ENCODE measurements around the gene ELOVL6. TPM values are rescaled to one million over a fixed set of nuclear protein-coding genes. Genes with fewer than 3 reads are reported as not detected.
"Not testable (repeated sequence)": the region's sequence is repeated elsewhere in the genome, so short reads cannot be mapped to it uniquely, and the experiment has no call there.

Gene ELOVL6
- total and polyA plus RNA-seq, 11 donors, result 0.50 to 22.4 (median 2.9) TPM

DNA sequence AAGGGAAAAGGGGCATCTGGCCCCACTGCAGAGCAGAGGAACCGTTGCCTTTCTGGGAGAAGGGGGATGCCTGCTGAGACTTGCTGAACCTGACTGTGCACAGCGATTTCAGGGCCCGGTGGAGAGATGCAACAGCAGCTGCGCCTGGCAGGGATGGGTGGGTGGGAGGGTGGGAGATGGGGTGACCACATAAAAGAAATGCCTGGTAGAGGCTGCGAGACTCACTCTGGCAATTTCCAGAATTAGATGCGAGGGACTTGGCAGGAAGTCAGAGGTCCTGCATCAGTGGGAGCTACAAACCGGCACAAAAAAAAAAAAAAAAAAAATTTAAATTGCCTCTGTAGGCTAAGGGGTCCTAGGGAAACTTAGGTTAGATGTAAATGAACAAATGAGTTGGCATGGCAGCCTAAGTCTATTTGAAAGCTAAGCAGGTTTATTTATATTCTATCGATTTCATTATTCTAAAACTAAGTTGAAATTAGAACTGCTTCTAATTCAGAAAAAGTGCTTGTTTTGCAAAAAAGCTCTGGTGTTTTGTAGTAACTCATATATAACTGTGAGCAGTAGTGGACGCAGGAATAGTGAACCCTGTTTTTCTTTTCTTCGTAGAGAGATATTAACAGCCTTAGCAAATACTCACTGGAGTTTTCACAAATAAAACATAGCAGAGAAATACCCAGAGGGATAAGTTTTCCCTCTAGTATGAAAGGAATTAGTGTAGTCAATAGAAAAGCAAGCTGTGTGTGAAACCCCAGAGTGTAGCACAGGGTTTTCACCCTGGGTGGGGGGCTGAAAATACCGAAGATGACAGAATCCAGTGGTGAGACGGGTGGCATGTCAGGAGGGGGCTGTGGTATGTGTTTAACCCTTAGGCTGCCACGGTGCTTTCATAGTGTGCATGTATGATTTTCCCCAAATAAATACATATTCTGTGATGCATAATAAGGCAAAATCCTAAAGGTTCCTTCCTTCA is 155.6 kb downstream of the ELOVL6 start:
- TF ChIP-seq, protein P1, sequence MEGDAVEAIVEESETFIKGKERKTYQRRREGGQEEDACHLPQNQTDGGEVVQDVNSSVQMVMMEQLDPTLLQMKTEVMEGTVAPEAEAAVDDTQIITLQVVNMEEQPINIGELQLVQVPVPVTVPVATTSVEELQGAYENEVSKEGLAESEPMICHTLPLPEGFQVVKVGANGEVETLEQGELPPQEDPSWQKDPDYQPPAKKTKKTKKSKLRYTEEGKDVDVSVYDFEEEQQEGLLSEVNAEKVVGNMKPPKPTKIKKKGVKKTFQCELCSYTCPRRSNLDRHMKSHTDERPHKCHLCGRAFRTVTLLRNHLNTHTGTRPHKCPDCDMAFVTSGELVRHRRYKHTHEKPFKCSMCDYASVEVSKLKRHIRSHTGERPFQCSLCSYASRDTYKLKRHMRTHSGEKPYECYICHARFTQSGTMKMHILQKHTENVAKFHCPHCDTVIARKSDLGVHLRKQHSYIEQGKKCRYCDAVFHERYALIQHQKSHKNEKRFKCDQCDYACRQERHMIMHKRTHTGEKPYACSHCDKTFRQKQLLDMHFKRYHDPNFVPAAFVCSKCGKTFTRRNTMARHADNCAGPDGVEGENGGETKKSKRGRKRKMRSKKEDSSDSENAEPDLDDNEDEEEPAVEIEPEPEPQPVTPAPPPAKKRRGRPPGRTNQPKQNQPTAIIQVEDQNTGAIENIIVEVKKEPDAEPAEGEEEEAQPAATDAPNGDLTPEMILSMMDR (IDR thresholded peaks at IDR 0.05), result no peak
- no peak for TF ChIP-seq POLR2A (IDR thresholded peaks at IDR 0.05)
- no peak overlapping the region for H3K27ac ChIP-seq
- no peaks in the 10 kb centered on the region for H3K36me3 ChIP-seq
- peaks cover 0 to 41% (median 0%) of the 10 kb centered on the region in 9 donors for H3K27me3 ChIP-seq
- H3K9me3 ChIP-seq, result no peaks in the 10 kb centered on the region
- WGBS, 4 donors, result 28 to 41% (median 34%) methylated on average over 13 of the region's 13 CpGs
- intact Hi-C loops (cut with DNase I), result no loop called here
- no peak for ATAC-seq
- H3K4me3 ChIP-seq, result no peak overlapping the region
- H3K4me1 ChIP-seq, result no peaks in the 10 kb centered on the region
- DNase-seq, result no peak

DNA sequence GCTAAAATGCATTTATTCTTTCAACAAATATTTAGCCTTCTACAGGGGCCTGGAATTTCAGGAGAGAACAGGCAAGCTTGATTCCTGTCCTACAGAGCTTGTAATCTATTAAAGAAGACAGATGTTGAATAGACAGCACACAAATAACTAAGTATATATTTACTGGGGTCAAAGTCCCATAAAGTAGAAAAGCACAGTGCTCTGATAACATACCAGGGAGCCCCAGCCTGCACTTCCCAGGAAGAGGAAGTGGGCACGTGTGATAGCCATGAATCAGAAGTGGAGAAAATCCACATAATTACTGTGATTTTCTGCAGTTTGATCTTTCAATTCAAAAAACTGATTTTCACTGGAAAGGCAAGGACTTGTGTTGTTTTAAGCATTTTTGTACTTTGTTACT is 156.7 kb downstream of the ELOVL6 start:
- Histone ChIP-seq H3K4me1 (no peaks in the 10 kb centered on the region), H3K4me3 (no peak overlapping the region), H3K36me3 (no peaks in the 10 kb centered on the region), H3K27ac (no peak overlapping the region), H3K27me3 (peaks cover 0 to 52% (median 3%) of the 10 kb centered on the region in 9 donors), H3K9me3 (no peaks in the 10 kb centered on the region)
- ATAC-seq (no peak), DNase-seq (no peak)
- intact Hi-C loops (cut with DNase I), result no loop called here
- no peak for TF ChIP-seq POLR2A (IDR thresholded peaks at IDR 0.05)
- TF ChIP-seq, protein P1 (IDR thresholded peaks at IDR 0.05), result no peak
- WGBS, 4 donors, result 56 to 60% (median 57%) methylated on average over 1 of the region's 1 CpG

DNA sequence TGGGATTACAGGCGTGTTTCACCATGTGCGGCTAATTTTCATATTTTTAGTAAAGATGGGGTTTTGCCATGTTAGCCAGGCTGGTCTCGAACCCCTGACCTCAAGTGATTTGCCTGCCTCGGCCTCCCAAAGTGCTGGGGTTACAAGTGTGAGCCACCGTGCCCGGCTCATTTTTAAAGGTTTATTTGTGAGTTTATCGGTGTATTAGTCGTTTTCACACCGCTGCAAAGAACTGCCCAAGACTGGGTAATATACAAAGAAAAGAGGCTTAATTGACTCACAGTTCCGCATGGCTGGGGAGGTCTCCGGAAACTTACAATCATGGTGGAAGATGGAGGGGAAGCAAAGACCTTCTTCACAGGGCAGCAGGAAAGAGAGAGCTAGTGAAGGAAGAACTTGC is 159.3 kb downstream of the ELOVL6 start:
- H3K4me3 ChIP-seq; H3K4me1 ChIP-seq; DNase-seq; ATAC-seq; intact Hi-C loops (cut with DNase I); H3K27ac ChIP-seq; H3K36me3 ChIP-seq; H3K9me3 ChIP-seq: not testable (repeated sequence)
- peaks cover 0 to 69% (median 1%) of the 10 kb centered on the region in 9 donors for H3K27me3 ChIP-seq
- WGBS, 4 donors, result 91 to 94% (median 94%) methylated on average over 11 of the region's 11 CpGs

DNA sequence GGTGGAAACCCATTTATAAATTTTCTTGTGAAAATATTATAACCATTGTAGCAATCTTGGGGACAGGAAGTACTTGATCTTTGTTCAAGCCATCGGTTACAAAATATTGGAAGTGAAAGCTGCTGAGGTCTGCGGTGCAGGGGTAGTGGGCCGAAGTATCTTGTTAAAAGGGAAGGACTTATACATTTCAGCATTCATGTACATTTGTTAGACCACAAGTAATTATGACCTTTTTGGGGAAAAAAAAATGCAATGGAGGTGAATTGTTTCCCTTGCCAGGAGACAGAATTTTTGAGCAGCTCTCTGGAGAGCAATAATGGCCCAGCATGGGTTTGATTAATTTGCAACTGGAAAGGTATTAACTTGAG is 164.4 kb downstream of the ELOVL6 start:
- intact Hi-C loops (cut with DNase I), result no loop called here
- TF ChIP-seq, protein P1 (IDR thresholded peaks at IDR 0.05), result no peak
- no peak for TF ChIP-seq POLR2A (IDR thresholded peaks at IDR 0.05)

More for the DNA sequence above, 164.4 kb downstream of the ELOVL6 start:
- peaks cover 0 to 11% (median 0%) of the 10 kb centered on the region in 12 donors for H3K4me1 ChIP-seq
- WGBS, 4 donors, result 68 to 87% (median 81%) methylated on average over 3 of the region's 3 CpGs
- DNase-seq, result no peak
- ATAC-seq, result peak in 1 of 4 donors; percentile 48
- no peak overlapping the region for H3K27ac ChIP-seq
- no peaks in the 10 kb centered on the region for H3K9me3 ChIP-seq
- no peaks in the 10 kb centered on the region for H3K36me3 ChIP-seq
- peaks cover 0 to 60% (median 0%) of the 10 kb centered on the region in 9 donors for H3K27me3 ChIP-seq
- no peak overlapping the region for H3K4me3 ChIP-seq
